Natural killer cell treated with Interleukin-12 subunit alpha and Interleukin-12 subunit beta and Interleukin-15 and Interleukin-18, amount 100 ng/mL, for 72 hours (primary cell): ENCODE measurements around the gene STEAP2. TPM values are rescaled to one million over a fixed set of nuclear protein-coding genes. Genes with fewer than 3 reads are reported as not detected.

Experiments
- ATAC-seq, 2 donors: fragments of 150-1000 bp; cut with Tn5 transposase in 1 of 2; sonication (Bioruptor Pico), chemical (Tn5 transposase) in 1 of 2; 2 replicates each; pipeline ENCODE4 v1.10.0; 2021
- DNase-seq: peaks from one replicate; pipeline ENCODE4 v3.0.0; 2022; ENCODE audit warnings: low spot score
- H3K27ac Mint-ChIP-seq, 2 donors: 1 replicate in 1 of 2; 2 replicates in 1 of 2; pipeline ENCODE4 v1.8.0; 2022; ENCODE audit warnings: mixed read lengths in 2 of 2, mild to moderate bottlenecking in 1 of 2, moderate library complexity in 1 of 2
- H3K27me3 Mint-ChIP-seq, 2 donors: 1 replicate in 1 of 2; 2 replicates in 1 of 2; pipeline ENCODE4 v1.8.0; 2022; ENCODE audit warnings: mixed read lengths in 2 of 2
- H3K36me3 Mint-ChIP-seq: one replicate; pipeline ENCODE4 v1.8.0; 2022; ENCODE audit warnings: mixed read lengths
- H3K4me1 Mint-ChIP-seq, 2 donors: 1 replicate in 1 of 2; 2 replicates in 1 of 2; pipeline ENCODE4 v1.8.0; 2022; ENCODE audit warnings: low read depth in 2 of 2, mixed read lengths in 2 of 2, mild to moderate bottlenecking in 1 of 2
- H3K4me3 Mint-ChIP-seq: one replicate; pipeline ENCODE4 v1.8.0; 2022; ENCODE audit warnings: mixed read lengths
- H3K9me3 Mint-ChIP-seq: 2 replicates; pipeline ENCODE4 v1.8.0; 2022; ENCODE audit warnings: mixed read lengths
- total RNA-seq, 2 donors: library from RNA; stranded (reverse); gene quantifications; one replicate each; pipeline ENCODE4 v1.2.3, GENCODE V29; 2022

The STEAP2 gene
- total RNA-seq, 2 donors from 2014 or later = 1.8 to 3.1 TPM

DNA sequence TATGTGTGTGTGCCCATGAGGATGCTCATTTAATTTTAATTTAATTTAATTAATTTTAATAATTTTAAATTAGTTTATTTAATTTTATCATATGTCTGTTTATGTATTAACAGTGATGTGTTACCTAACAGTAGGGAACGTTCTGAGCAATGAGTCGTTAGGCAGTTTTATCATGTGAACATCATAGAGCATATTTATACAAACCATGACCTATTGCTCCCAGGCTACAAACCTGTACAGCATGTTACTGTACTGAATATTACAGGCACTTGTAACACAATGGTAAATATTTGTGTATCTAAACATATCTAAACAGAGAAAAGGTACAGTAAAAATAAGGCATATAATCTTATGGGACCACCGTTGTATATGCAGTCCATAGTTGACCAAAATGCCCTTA is 19.8 kb downstream of the STEAP2 start:
- Mint-ChIP-seq H3K27me3 (peaks cover 11 to 18% of the 10 kb centered on the region in 2 donors), H3K4me3 (no peak overlapping the region), H3K36me3 (no peaks in the 10 kb centered on the region), H3K4me1 (no peaks in the 10 kb centered on the region), H3K9me3 (no peaks in the 10 kb centered on the region), H3K27ac (no peak overlapping the region)
- DNase-seq (no peak), ATAC-seq (no peak)

DNA sequence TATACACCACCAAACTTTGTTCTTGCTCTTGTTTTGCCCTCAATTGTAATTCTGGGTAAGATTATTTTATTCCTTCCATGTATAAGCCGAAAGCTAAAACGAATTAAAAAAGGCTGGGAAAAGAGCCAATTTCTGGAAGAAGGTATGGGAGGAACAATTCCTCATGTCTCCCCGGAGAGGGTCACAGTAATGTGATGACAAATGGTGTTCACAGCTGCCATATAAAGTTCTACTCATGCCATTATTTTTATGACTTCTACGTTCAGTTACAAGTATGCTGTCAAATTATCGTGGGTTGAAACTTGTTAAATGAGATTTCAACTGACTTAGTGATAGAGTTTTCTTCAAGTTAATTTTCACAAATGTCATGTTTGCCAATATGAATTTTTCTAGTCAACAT is 20.9 kb downstream of the STEAP2 start:
- ATAC-seq (no peak), DNase-seq (no peak)
- Mint-ChIP-seq H3K27ac (no peak overlapping the region), H3K27me3 (peaks cover 9 to 18% of the 10 kb centered on the region in 2 donors), H3K4me3 (no peak overlapping the region), H3K4me1 (no peaks in the 10 kb centered on the region), H3K36me3 (no peaks in the 10 kb centered on the region), H3K9me3 (no peaks in the 10 kb centered on the region)

DNA sequence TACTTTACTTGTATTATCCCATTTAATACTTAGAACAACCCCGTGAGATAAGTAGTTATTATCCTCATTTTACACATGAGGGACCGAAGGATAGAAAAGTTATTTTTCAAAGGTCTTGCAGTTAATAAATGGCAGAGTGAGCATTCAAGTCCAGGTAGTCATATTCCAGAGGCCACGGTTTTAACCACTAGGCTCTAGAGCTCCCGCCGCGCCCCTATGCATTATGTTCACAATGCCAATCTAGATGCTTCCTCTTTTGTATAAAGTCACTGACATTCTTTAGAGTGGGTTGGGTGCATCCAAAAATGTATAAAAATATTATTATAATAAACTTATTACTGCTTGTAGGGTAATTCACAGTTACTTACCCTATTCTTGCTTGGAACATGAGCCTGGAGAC is 22.0 kb downstream of the STEAP2 start:
- H3K36me3 Mint-ChIP-seq = no peaks in the 10 kb centered on the region
- no peaks in the 10 kb centered on the region for H3K9me3 Mint-ChIP-seq
- peaks cover 7 to 8% of the 10 kb centered on the region in 2 donors for H3K27me3 Mint-ChIP-seq
- no peaks in the 10 kb centered on the region for H3K4me1 Mint-ChIP-seq
- H3K4me3 Mint-ChIP-seq = no peak overlapping the region
- ATAC-seq (no peak), DNase-seq (no peak)
- no peak overlapping the region for H3K27ac Mint-ChIP-seq

DNA sequence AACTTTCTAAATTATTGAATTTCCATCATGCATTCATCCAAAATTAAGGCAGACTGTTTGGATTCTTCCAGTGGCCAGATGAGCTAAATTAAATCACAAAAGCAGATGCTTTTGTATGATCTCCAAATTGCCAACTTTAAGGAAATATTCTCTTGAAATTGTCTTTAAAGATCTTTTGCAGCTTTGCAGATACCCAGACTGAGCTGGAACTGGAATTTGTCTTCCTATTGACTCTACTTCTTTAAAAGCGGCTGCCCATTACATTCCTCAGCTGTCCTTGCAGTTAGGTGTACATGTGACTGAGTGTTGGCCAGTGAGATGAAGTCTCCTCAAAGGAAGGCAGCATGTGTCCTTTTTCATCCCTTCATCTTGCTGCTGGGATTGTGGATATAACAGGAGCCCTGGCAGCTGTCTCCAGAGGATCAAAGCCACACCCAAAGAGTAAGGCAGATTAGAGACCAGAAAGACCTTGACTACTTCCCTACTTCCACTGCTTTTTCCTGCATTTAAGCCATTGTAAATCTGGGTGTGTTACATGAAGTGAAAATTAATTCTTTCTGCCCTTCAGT is 25.3 kb downstream of the STEAP2 start:
- Mint-ChIP-seq H3K27ac (no peak overlapping the region), H3K36me3 (no peaks in the 10 kb centered on the region), H3K4me1 (peaks cover 3 to 5% of the 10 kb centered on the region in 2 donors), H3K4me3 (no peak overlapping the region), H3K9me3 (no peaks in the 10 kb centered on the region), H3K27me3 (peaks cover 3% of the 10 kb centered on the region in 2 donors)
- ATAC-seq (no peak), DNase-seq (no peak)

DNA sequence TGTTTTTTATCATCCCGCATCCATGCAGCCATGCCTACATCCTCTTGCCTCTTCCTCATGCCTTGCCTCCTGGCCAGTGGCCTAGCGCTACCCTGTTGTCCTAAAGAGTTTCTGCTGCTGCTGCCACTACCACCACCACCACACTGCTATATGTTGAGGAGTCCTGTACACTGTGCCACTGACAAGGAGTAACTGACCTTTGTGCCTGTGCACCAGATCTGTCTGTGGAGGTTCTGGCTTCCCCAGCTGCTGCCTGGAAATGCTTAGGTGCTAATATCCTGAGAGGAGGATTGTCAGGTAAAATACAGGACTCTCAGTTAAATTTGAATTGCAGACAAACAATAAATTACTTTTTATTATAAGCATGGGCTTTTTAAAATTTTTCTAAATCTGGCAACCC is 26.5 kb downstream of the STEAP2 start:
- Mint-ChIP-seq H3K36me3 (peaks cover 4% of the 10 kb centered on the region), H3K9me3 (no peaks in the 10 kb centered on the region), H3K4me3 (no peak overlapping the region), H3K27ac (no peak overlapping the region), H3K27me3 (peaks cover 9 to 12% of the 10 kb centered on the region in 2 donors), H3K4me1 (peaks cover 3 to 5% of the 10 kb centered on the region in 2 donors)
- no peak for ATAC-seq
- DNase-seq = no peak

DNA sequence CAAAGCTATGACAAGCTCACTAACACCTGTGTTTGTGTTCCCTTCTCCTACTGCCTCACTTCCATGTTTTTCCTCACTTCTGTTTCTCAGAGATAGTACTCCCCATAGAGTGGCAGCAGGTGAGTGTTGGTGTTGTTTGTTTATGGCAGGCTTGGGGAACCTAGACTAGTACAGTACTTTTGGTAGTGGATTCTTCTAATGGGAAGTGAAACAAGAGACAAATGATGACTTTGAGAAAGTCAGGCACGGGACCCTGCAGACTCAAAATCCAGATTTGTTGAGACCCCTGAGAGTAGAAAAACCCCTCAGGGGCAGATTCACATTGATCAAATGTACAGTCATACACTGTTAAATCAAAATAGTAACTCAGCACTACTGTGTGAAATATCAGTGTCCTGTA is 27.0 kb downstream of the STEAP2 start:
- Mint-ChIP-seq H3K27me3 (peaks cover 9 to 16% of the 10 kb centered on the region in 2 donors), H3K27ac (no peak overlapping the region), H3K9me3 (no peaks in the 10 kb centered on the region), H3K36me3 (peaks cover 4% of the 10 kb centered on the region), H3K4me3 (no peak overlapping the region), H3K4me1 (peaks cover 3 to 5% of the 10 kb centered on the region in 2 donors)
- DNase-seq = no peak
- ATAC-seq = no peak

DNA sequence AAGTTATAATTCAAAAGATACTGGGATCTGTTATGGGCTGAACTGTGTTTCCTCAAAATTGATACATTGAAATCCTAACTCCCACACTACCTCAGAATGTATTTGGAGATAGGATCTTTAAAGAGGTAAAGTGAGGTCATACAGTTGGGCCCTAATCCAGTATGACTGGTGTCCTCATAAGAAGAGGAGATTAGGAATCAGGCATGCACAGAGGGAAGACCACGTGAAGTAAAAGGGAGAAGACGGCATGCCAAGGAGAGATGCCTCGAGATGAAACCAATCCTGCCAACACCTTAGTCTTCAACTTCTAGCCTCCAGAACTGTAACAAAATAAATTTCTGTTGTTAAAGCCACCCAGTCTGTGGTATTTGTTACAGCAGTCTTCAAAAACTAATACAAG is 27.5 kb downstream of the STEAP2 start:
- Mint-ChIP-seq H3K27ac (no peak overlapping the region), H3K9me3 (no peaks in the 10 kb centered on the region), H3K4me3 (no peak overlapping the region), H3K4me1 (peaks cover 4 to 5% of the 10 kb centered on the region in 2 donors), H3K36me3 (peaks cover 4% of the 10 kb centered on the region), H3K27me3 (peaks cover 13 to 20% of the 10 kb centered on the region in 2 donors)
- DNase-seq = no peak
- no peak for ATAC-seq

DNA sequence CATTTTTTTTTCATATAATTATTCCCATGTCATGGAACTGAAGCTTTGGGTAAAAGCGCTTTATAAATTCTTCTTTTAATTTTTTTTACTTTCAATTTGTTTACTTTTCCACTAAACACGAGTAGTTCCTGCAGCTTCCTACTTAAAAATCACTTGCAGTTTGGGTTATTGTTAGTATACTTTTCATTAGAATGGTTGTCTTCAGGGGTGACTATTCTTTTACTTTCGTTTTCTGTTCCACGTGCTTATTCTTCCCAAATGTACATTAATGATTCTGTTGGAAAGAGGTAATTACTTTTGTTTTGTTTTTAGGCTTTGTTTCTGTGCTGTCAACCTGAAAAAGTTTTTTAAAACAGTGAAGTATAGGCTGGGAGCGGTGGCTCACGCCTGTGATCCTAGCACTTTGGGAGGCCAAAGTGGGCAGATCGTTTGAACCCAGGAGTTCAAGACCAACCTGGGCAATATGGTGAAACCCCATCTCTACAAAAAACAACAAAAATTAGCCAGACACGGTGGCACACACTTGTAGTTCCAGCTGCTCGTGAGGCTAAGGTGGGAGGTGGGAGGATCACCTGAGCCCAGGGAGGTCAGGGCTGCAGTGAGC is 28.2 kb downstream of the STEAP2 start:
- Mint-ChIP-seq H3K36me3 (peaks cover 4% of the 10 kb centered on the region), H3K27ac (no peak overlapping the region), H3K4me1 (peaks cover 7% of the 10 kb centered on the region in 2 donors), H3K27me3 (peaks cover 16 to 20% of the 10 kb centered on the region in 2 donors), H3K4me3 (no peak overlapping the region), H3K9me3 (no peaks in the 10 kb centered on the region)
- DNase-seq = no peak
- no peak for ATAC-seq

DNA sequence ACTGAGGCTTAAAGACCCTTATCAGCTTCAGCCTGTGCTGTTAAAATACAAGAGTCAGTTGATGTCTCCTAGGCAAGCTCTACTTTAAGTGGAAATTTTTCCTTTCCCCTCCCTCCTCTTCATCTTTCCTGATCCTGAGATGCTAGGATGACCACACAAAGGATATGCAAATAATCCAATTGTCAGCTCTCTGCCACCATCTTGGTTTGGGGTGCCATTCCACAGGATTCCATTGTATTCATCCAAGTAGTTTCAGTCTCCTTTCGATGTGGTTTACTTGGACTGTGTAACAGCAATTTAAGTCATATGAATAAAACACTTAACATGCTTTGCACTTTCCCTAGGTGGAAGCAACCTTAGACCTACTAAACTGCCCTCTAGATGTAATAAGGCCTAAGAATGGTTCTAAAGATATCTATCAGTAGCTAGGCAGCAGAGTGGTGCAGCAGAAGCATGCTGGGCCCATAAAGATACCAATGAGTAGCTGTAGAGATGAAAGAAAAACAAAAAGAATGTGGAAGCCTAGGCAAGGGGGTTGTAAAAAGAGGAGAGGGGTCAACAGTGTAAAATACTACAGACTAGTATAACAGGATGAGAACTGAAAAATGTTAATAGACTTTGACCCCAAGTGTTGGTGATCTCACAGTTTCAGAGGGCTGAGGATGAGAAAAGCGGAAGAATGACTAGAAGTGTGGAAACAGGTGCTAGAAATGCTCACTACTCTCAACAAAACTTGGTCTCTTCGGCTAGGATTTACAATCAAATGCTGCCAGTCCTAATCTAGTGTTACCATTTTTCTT is 31.0 kb downstream of the STEAP2 start:
- Mint-ChIP-seq H3K27ac (peak overlapping the region in 1 of 2 donors; percentile 42), H3K9me3 (no peaks in the 10 kb centered on the region), H3K4me1 (peaks cover 12 to 18% of the 10 kb centered on the region in 2 donors), H3K36me3 (peaks cover 4% of the 10 kb centered on the region), H3K4me3 (peak overlapping the region; percentile 4), H3K27me3 (peaks cover 28 to 29% of the 10 kb centered on the region in 2 donors)
- ATAC-seq = no peak
- no peak for DNase-seq

DNA sequence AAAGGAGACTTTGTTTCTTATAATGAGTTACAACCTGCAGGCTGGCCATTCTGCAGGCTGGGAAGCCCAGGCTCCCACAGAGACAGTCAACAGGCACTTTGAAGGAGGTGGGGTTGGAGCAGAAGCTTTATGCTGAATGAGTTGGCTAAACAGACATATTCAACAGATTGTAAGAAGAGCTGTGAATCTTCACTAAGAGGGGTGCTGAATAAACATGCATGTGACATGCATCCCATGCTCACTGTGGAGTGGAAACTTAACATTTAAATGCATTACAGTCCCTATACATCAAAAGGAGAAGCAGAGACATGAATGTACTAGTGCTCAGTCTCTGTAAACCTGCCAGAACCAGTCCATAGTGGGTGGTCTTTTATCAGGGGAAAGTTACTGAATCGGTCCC is 32.0 kb downstream of the STEAP2 start:
- H3K4me3 Mint-ChIP-seq = peak overlapping the region; percentile 95
- H3K36me3 Mint-ChIP-seq = peaks cover 4% of the 10 kb centered on the region
- H3K4me1 Mint-ChIP-seq = peaks cover 12 to 18% of the 10 kb centered on the region in 2 donors
- DNase-seq (no peak), ATAC-seq (no peak)
- H3K27ac Mint-ChIP-seq = no peak overlapping the region
- no peaks in the 10 kb centered on the region for H3K9me3 Mint-ChIP-seq
- H3K27me3 Mint-ChIP-seq = peaks cover 26 to 29% of the 10 kb centered on the region in 2 donors

DNA sequence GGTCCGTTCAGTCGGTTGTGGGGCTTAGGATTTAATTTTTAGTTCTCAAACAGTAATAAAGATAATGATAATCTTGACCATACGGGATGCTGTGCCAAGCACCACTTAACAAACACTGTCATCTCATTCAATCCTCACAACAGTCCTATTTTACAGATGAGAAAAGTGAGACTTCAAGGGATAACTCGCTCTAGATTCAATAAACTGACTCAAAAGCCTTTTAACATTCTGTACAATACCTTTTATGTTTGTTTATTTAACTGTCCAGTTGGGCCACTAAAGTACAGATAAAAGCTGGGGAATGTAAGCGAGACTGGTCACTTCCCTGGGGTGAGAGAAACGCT is 33.0 kb downstream of the STEAP2 start:
- no peak for ATAC-seq
- peaks cover 12 to 13% of the 10 kb centered on the region in 2 donors for H3K4me1 Mint-ChIP-seq

DNA sequence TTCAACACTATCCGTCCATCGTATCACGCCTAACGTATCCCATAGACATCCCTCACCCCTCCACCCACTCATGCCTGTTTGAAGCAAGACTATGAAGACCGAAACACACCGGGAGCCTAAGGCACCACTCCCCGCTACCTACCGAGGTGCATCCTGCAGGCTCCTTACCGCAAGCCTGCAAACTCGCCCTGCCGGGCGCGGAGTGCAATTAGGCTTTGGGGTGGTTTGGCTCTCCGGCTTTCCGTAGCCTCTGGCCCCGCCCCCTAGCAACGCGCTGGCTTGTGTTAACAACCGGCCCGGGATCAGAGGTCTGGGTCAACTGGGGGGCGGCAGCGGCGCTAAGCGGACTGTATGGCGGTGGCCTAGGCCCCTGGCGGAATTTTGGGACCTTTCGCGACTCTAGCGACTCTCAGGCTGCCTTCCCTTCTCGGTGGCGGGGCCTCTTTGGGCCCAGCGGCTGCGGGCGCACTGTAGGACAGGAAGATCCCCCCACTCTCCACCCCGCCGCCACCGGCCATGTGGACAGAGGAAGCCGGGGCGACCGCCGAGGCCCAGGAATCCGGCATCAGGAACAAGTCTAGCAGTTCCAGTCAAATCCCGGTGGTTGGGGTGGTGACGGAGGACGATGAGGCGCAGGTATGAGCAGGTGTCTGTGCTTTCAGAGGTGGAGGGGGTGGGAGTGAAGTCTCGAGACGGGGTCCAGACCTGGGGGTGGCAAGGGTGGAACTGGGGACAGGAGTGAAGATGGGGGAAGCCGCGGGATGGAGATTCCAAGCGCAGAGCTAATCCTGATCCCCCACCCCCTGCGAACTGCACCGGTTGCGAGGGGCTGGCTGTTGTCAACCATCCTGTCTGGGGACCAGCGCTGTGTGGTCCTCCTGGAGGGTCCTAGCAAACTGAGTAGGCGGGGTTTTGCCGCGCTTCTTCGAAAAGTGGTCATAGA is 33.6 kb downstream of the STEAP2 start, which contains the start of gene CFAP69:
Gene CFAP69, plus strand, starts transcription at position 266 of the 943 bp plus-strand sequence. Its CDS starts 251 bp downstream, at position 517.
- ATAC-seq = peak; percentile 95
- Mint-ChIP-seq H3K9me3 (no peaks in the 10 kb centered on the region), H3K27me3 (peaks cover 33 to 42% of the 10 kb centered on the region in 2 donors), H3K4me1 (peaks cover 9 to 13% of the 10 kb centered on the region in 2 donors), H3K27ac (peak within 1 kb of the TSS; percentile 26 to 61), H3K36me3 (peaks cover 4% of the 10 kb centered on the region), H3K4me3 (peak within 1 kb of the TSS; percentile 95)
- peak; percentile 89 for DNase-seq

More for the DNA sequence above, 33.0 kb downstream of the STEAP2 start:
- Mint-ChIP-seq H3K4me3 (peak overlapping the region; percentile 95), H3K27ac (peak overlapping the region; percentile 26 to 61), H3K36me3 (peaks cover 4% of the 10 kb centered on the region), H3K27me3 (peaks cover 29 to 37% of the 10 kb centered on the region in 2 donors), H3K9me3 (no peaks in the 10 kb centered on the region)
- no peak for DNase-seq

DNA sequence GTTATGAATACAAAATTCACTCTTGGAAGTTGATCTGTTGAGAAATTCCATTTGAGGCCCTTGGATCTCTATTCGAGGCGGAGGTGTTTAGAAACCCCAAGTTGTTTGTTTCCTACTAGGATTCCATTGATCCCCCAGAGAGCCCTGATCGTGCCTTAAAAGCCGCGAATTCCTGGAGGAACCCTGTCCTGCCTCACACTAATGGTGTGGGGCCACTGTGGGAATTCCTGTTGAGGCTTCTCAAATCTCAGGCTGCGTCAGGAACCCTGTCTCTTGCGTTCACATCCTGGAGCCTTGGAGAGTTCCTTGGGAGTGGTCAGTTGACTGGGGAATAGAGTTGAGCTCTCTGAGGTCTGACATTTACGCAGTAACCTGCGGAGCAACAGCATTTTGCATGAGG is 34.6 kb downstream of the STEAP2 start:
- Mint-ChIP-seq H3K27me3 (peaks cover 39 to 52% of the 10 kb centered on the region in 2 donors), H3K36me3 (peaks cover 4% of the 10 kb centered on the region), H3K4me3 (peak overlapping the region; percentile 95), H3K27ac (no peak overlapping the region), H3K4me1 (peaks cover 9 to 13% of the 10 kb centered on the region in 2 donors), H3K9me3 (no peaks in the 10 kb centered on the region)
- ATAC-seq (no peak), DNase-seq (no peak)
